Ovary (tissue), 9 donors: Measurements from ENCODE around the gene ATP6V0E1. TPM values are rescaled to one million over a fixed set of nuclear protein-coding genes. Genes with fewer than 3 reads are reported as not detected.

Experiments used
- DNase-seq, 5 donors: peaks; one replicate each; pipeline ENCODE4 v3.0.0-alpha.2; 2019 to 2020
- H3K27ac ChIP-seq, 2 donors: fragments of 200-600 bp; one replicate each; pipeline versions ENCODE4 v1.5.1 to v1.8.0; 2019 to 2022
- H3K27me3 ChIP-seq: fragments of 200-600 bp; one replicate; pipeline ENCODE4 v1.8.0; 2022
- H3K36me3 ChIP-seq: fragments of 200-600 bp; sonication (generic); one replicate; pipeline ENCODE4 v1.5.1; 2019
- H3K4me1 ChIP-seq: one replicate; pipeline ENCODE4 v1.8.1; 2013; ENCODE audit warnings: mild to moderate bottlenecking, moderate library complexity; ENCODE audit not compliant: insufficient read depth
- H3K4me3 ChIP-seq: fragments of 200-600 bp; sonication (generic); one replicate; pipeline ENCODE4 v1.5.1; 2017
- H3K9me3 ChIP-seq, 2 donors: fragments of 200-600 bp in 1 of 2; sonication (generic) in 1 of 2; one replicate each; pipeline versions ENCODE4 v1.5.1 to v1.8.1; 2013 to 2019; ENCODE audit warnings: mild to moderate bottlenecking in 1 of 2, moderate library complexity in 1 of 2
- EP300 ChIP-seq: sonication (generic); formaldehyde crosslinking; IDR thresholded peaks from one replicate; pipeline ENCODE4 v1.6.1; 2017; ENCODE audit warnings: antibody characterized with exemption
- POLR2A ChIP-seq: fragments of 450-650 bp; IDR thresholded peaks from one replicate; pipeline ENCODE4 v1.6.1; 2017; ENCODE audit warnings: antibody characterized with exemption, mild to moderate bottlenecking, moderate library complexity
- WGBS, 3 donors: extraction: QIAGEN DNeasy Blood & Tissue Kit in 1 of 3; methylation state at CpG; one replicate each; pipeline versions ENCODE4 v1.1.5 to v1.1.7; 2013 to 2017; 5-methylcytosine and 5-hydroxymethylcytosine counted together
- intact Hi-C, 4 donors: fragments of 100-400 bp; cut with DNase I; formaldehyde crosslinking; loops; one replicate each; pipeline versions ENCODE4 v1.11.0 to v1.15.1; 2022 to 2023
- polyA plus RNA-seq, 2 donors: library from polyadenylated mRNA; stranded (reverse); fragments of 200-250 nt in 1 of 2; fragments of 350-450 nt in 1 of 2; fragmentation: Illumina TruSeq in 1 of 2; extraction: RNeasy Lipid Tissue Mini Kit (QIAGEN cat#74804) in 1 of 2; gene quantifications; one replicate each; pipeline ENCODE4 v1.2.3, GENCODE V29; 2013 to 2014
- total RNA-seq, 7 donors: library from RNA; depleted of rRNA in 2 of 7; stranded (reverse); fragments of >200 nt in 2 of 7; fragmentation: NEBNext Ultra II Directional in 3 of 7; extraction: Animal tissue kit (Norgen Biotek cat#: 25700) in 3 of 7; gene quantifications; one replicate each; pipeline versions ENCODE4 v1.1.0 to v1.2.4, GENCODE V29; 2016 to 2023
- TF ChIP-seq, protein P1 (sequence below), 3 donors: fragments of 450-650 bp in 2 of 3; fragments of 200-600 bp in 1 of 3; IDR thresholded peaks; one replicate each; pipeline versions ENCODE4 v1.5.1 to v1.8.0; 2016 to 2022; ENCODE audit warnings: antibody characterized with exemption in 3 of 3, mild to moderate bottlenecking in 1 of 3
- donor health status: DM: no; HTN: no; CAD: no; lungs with moderate emphysema.
- donor health status: DM: no; HTN: no; CAD: no.
- donor health status: Bipolar disorder and iron deficiency.
- donor health status: DM: yes; HTN: yes; CAD: no.
- donor health status: DM: no; HTN: no; CAD: no.
- donor health status: DM: yes; HTN: yes; CAD: no.

Gene ATP6V0E1
- total and polyA plus RNA-seq, 9 donors: 99.7 to 376 (median 164) TPM

DNA sequence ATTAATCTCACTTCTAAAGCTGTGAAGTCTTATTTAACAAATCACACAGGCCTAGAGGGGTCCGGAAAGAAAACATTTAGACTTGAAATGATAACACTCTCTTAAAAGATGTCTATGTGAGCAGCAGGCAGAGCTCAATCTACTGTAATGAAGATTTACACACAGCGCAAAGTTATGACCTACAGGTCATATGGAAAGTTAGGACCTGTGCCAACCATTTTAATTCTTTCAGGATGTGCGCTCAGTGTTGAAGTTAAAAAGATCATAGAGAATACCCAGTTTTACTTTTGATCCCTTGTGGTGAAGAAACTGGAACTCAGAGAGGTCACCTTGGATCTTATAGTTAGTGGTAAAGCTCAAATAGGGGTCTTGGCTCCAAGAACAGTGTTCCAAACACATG, 69.5 kb downstream of the ATP6V0E1 start:
- Histone ChIP-seq H3K4me1 (peaks cover 4% of the 10 kb centered on the region), H3K9me3 (no peaks in the 10 kb centered on the region), H3K4me3 (no peak overlapping the region), H3K36me3 (no peaks in the 10 kb centered on the region), H3K27me3 (no peaks in the 10 kb centered on the region), H3K27ac (no peak overlapping the region)
- WGBS, 3 donors: 56 to 78% (median 62%) methylated on average over 3 of the region's 3 CpGs
- TF ChIP-seq EP300: no peak
- no peak for DNase-seq
- intact Hi-C loops: loop anchor here in 1 of 4 donors (10.0 kb wide), 2 partner anchors 68 to 328 kb away; partner anchors contain the start of gene ATP6V0E1

DNA sequence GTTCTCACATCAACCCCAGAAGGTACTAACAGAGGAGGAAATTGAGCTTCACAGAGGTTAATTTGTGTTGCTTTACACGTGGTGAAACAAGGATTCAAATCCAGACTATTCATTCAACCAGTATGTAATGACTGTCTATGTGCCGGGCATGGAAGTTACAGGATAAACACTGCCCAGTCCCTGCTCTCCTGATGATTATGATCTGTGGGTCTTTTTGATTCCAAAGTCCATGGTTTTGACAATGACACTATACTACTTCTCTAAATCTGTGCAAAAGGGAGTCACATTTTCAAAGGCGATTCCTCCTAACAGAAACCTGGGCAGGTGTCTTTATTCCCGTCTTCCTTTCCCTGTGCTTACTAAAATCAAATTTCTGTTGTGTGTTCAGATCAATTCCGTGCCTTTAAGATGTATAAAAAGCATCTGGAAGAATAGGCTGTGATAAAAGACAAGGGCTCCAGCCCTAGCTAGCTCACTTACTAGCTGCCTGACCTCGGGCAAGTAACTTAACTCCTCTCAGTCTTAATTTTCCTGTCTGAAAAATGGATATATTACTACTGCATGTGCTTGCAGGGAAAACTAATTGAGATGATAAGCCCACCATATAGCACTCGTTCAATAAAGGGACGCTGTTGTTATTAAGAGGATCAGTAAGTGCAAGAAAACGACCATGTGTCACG, 71.6 kb downstream of the ATP6V0E1 start:
- TF ChIP-seq POLR2A (no peak), EP300 (no peak)
- TF ChIP-seq, protein P1, sequence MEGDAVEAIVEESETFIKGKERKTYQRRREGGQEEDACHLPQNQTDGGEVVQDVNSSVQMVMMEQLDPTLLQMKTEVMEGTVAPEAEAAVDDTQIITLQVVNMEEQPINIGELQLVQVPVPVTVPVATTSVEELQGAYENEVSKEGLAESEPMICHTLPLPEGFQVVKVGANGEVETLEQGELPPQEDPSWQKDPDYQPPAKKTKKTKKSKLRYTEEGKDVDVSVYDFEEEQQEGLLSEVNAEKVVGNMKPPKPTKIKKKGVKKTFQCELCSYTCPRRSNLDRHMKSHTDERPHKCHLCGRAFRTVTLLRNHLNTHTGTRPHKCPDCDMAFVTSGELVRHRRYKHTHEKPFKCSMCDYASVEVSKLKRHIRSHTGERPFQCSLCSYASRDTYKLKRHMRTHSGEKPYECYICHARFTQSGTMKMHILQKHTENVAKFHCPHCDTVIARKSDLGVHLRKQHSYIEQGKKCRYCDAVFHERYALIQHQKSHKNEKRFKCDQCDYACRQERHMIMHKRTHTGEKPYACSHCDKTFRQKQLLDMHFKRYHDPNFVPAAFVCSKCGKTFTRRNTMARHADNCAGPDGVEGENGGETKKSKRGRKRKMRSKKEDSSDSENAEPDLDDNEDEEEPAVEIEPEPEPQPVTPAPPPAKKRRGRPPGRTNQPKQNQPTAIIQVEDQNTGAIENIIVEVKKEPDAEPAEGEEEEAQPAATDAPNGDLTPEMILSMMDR (IDR thresholded peaks at IDR 0.05): no peak
- 18 to 26% (median 21%) methylated on average over 10 of the region's 10 CpGs for WGBS, 3 donors
- H3K27ac ChIP-seq: no peak overlapping the region
- no peak for DNase-seq
- no peaks in the 10 kb centered on the region for H3K36me3 ChIP-seq
- H3K9me3 ChIP-seq: no peaks in the 10 kb centered on the region
- intact Hi-C loops: loop anchor here in 2 of 4 donors (5.0 to 10.0 kb wide), 3 partner anchors 70 to 330 kb away; partner anchors contain the start of gene ATP6V0E1 (in 2 of the 2)
- H3K4me1 ChIP-seq: peaks cover under 1% of the 10 kb centered on the region
- peak overlapping the region; percentile 98 for H3K4me3 ChIP-seq
- H3K27me3 ChIP-seq: no peaks in the 10 kb centered on the region

DNA sequence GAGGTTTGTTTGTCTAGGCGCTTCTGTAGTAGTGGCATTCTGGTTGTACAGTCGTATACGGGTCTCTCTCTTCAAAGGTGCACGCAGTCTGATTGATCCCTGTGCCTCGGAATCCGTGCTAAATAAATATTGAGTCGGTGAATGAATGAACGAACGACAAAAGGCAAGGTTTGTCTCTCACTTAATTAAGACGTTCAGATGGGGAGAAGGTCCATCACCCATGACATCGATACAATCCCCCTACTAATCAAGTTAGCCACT, 72.1 kb downstream of the ATP6V0E1 start:
- 1 to 2% (median 1%) methylated on average over 11 of the region's 11 CpGs for WGBS, 3 donors
- no peaks in the 10 kb centered on the region for H3K36me3 ChIP-seq
- peak overlapping the region; percentile 98 for H3K4me3 ChIP-seq
- DNase-seq: no peak
- no peaks in the 10 kb centered on the region for H3K4me1 ChIP-seq
- no peaks in the 10 kb centered on the region for H3K9me3 ChIP-seq
- no peak overlapping the region for H3K27ac ChIP-seq
- intact Hi-C loops: loop anchor here in 2 of 4 donors (5.0 to 10.0 kb wide), 3 partner anchors 71 to 331 kb away; partner anchors contain the start of gene ATP6V0E1 (in 2 of the 2)
- H3K27me3 ChIP-seq: no peaks in the 10 kb centered on the region
- no peak for TF ChIP-seq POLR2A

DNA sequence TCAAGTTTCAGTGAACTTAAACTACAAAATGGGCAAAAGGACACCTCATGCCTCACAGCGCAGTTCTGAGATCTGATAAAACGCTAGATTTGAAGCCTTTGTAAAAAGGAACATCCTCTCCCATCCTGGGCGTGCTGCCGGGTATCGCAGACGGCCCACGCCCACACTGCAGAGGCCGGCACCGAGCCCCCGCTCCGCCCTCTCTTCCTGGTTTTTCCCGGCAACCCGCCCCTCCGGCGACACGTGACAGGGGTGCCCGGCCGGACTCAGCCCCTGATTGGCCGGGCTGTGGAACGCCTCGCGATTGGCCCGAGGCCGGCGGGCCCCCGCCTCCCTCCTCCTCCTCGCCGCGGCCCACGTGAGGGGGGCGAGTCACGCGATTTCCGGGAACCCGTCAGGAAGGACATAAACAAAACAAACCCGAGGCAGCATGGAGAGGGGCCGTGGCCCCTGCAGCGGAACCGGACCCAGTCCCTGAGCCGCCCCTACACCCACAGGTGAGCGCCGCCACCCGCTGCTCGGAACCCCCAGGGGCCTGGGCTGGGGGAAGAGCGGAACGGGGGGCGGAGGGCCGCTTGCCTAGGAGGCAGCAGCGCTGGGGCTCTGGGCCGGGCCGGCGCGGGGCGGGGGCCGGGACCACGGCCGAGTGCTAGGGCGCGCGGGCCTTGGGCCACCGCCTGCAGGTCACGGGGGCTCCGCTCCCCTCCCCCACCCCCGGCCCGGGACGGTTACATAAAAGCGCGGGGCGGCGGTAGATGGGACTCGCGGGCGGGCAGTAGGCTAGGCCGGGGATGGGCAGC, 72.6 kb downstream of the ATP6V0E1 start, which contains the start of gene CREBRF:
Gene CREBRF (plus strand): TSS at position 370 of the 800 bp plus-strand sequence. CDS start 24,424 bp downstream, outside the sequence.
- H3K9me3 ChIP-seq: no peaks in the 10 kb centered on the region
- TF ChIP-seq POLR2A (peak; percentile 42), EP300 (peak; percentile 92)
- TF ChIP-seq, protein P1 (IDR thresholded peaks at IDR 0.05): no peak
- no peaks in the 10 kb centered on the region for H3K36me3 ChIP-seq
- 0% methylated on average over 42 to 74 of the region's 74 CpGs for WGBS, 3 donors
- no peaks in the 10 kb centered on the region for H3K4me1 ChIP-seq
- peak within 1 kb of the TSS; percentile 99 to 100 for H3K27ac ChIP-seq
- intact Hi-C loops: loop anchor here in 2 of 4 donors (5.0 to 10.0 kb wide), 3 partner anchors 71 to 331 kb away; partner anchors contain the start of gene ATP6V0E1 (in 2 of the 2)
- peak; percentile 97 to 99 (median 98) for DNase-seq
- peak within 1 kb of the TSS; percentile 98 for H3K4me3 ChIP-seq
- no peaks in the 10 kb centered on the region for H3K27me3 ChIP-seq

DNA sequence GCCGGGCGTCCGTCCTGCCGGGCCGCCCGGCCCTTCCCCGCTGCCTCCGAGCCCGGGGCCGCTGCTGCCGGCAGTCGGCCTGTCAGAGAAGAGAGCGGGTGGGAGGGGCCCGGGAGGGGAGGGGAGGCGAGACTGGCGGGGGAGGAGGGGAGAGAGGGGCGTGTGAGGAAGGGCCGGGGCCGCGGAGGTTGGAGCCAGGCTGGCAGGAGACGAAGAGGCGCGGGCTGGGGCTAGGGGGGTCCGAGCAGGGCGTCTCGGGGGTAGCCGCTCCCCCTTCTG, 73.2 kb downstream of the ATP6V0E1 start:
- no peaks in the 10 kb centered on the region for H3K4me1 ChIP-seq
- no peaks in the 10 kb centered on the region for H3K9me3 ChIP-seq
- H3K27me3 ChIP-seq: no peaks in the 10 kb centered on the region
- intact Hi-C loops: loop anchor here in 2 of 4 donors (5.0 to 10.0 kb wide), 3 partner anchors 72 to 332 kb away; partner anchors contain the start of gene ATP6V0E1 (in 2 of the 2)
- TF ChIP-seq, protein P1 (IDR thresholded peaks at IDR 0.05): no peak
- TF ChIP-seq POLR2A (peak; percentile 2), EP300 (no peak)
- peak overlapping the region; percentile 99 to 100 for H3K27ac ChIP-seq
- H3K36me3 ChIP-seq: no peaks in the 10 kb centered on the region
- 0 to 1% (median 1%) methylated on average over 18 to 27 of the region's 27 CpGs for WGBS, 3 donors
- H3K4me3 ChIP-seq: peak overlapping the region; percentile 98
- DNase-seq: no peak
